ENCODE measurements around the gene DAB2IP.

DNA sequence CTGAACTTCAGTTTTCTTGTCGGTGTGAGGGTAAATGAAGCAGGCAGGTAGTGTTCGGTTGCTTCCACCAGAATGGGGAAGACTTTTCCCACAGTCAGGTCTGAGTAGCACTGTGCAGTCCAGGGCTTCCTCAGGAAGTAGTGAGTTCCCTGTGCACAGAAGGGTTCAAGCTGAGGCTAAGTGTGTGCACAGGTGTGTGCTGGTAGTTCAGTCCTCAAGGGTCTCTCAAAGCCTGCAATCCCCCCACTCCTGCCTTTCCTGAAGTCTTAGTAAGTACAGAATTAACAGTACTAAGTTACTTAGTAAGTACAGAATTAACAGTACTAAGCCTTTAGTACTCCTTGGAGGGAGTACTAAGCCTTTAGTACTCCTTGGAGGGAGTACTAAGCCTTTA is 1.4 kb downstream of the DAB2IP start:
- TF ChIP-seq CTCF (IDR thresholded peaks at IDR 0.05) (no peak), POLR2AphosphoS5 (IDR thresholded peaks at IDR 0.05) (no peak)

Data from stomach (tissue), 4 donors.